ENCODE data around the gene REC8.

The REC8 gene

GRCh38 chr14:24206260-24207103, 34.6 kb downstream of the REC8 start:
- no peak overlapping the region for H3K27ac ChIP-seq
- no peak for TF ChIP-seq CTCF (conservative IDR thresholded peaks at IDR 0.05)

- no peak for TF ChIP-seq CTCF (conservative IDR thresholded peaks at IDR 0.05)
These were observed 35.2 kb downstream of the REC8 start for GRCh38 chr14:24207104-24207551.

GRCh38 chr14:24207625-24208024, 35.7 kb downstream of the REC8 start:
- no peak for TF ChIP-seq CTCF (conservative IDR thresholded peaks at IDR 0.05)
- H3K27ac ChIP-seq = no peak overlapping the region

More at GRCh38 chr14:24207104-24207551, 35.2 kb downstream of the REC8 start:
- H3K27ac ChIP-seq = no peak overlapping the region

GRCh38 chr14:24211311-24211710, 39.4 kb downstream of the REC8 start:
- TF ChIP-seq CTCF (conservative IDR thresholded peaks at IDR 0.05) = no peak
- H3K27ac ChIP-seq = no peak overlapping the region

- H3K27ac ChIP-seq = peak within 1 kb of the TSS; percentile 83
- no peak for TF ChIP-seq CTCF (conservative IDR thresholded peaks at IDR 0.05)
These were observed 41.3 kb downstream of the REC8 start, which contains the start of gene CHMP4A for GRCh38 chr14:24212924-24213865. TSS of gene CHMP4A (minus strand) at chr14:24213488. CDS start at chr14:24213439, 49 bp downstream.

GRCh38 chr14:24213866-24214662, 42.2 kb downstream of the REC8 start:
- peak overlapping the region; percentile 83 for H3K27ac ChIP-seq
- TF ChIP-seq CTCF (conservative IDR thresholded peaks at IDR 0.05) = no peak

Measured in VCaP (cell line).